Measurements from ENCODE around the gene PDE4A. TPM values are rescaled to one million over a fixed set of nuclear protein-coding genes. Genes with fewer than 3 reads are reported as not detected.

Gene PDE4A
- total and polyA plus RNA-seq, 4 donors = 0.90 to 2.3 (median 1.3) TPM

- no peak for DNase-seq (ENCODE audit: low spot score)
- TF ChIP-seq FOXA1 (IDR thresholded peaks at IDR 0.05) (no peak), RXRA (IDR thresholded peaks at IDR 0.05) (no peak), HNF4A (conservative IDR thresholded peaks at IDR 0.05) (no peak), MAX (IDR thresholded peaks at IDR 0.05) (no peak), TAF1 (conservative IDR thresholded peaks at IDR 0.05) (no peak), ZBTB33 (IDR thresholded peaks at IDR 0.05) (no peak)
- Histone ChIP-seq H3K9me3 (ENCODE audit: control insufficient read depth in 4 of 4, low read length in 3 of 4) (no peaks in the 10 kb centered on the region), H3K27ac (ENCODE audit: low read depth in 1 of 2, low read length in 2 of 2) (no peak overlapping the region), H3K36me3 (ENCODE audit: control insufficient read depth in 4 of 4, insufficient read depth in 3 of 4, low read depth in 1 of 4, low read length in 3 of 4) (no peaks in the 10 kb centered on the region), H3K4me3 (ENCODE audit: low read depth in 1 of 3, low read length in 3 of 3) (no peak overlapping the region), H3K27me3 (ENCODE audit: control insufficient read depth in 4 of 4, insufficient read depth in 4 of 4, low read length in 3 of 4) (peaks cover 0 to 5% (median 2%) of the 10 kb centered on the region in 4 donors), H3K4me1 (ENCODE audit: control insufficient read depth in 4 of 4, insufficient read depth in 4 of 4, low read length in 3 of 4) (peaks cover 3 to 13% (median 8%) of the 10 kb centered on the region in 4 donors), H3K9ac (ENCODE audit: low read depth in 1 of 2, low read length in 2 of 2) (no peak overlapping the region)
- 87% methylated on average over 10 of the region's 10 CpGs for WGBS
Measured at GRCh38 chr19:10433131-10433536, 12.8 kb downstream of the PDE4A start.

- no peaks in the 10 kb centered on the region for H3K36me3 ChIP-seq (ENCODE audit: control insufficient read depth in 4 of 4, insufficient read depth in 3 of 4, low read depth in 1 of 4, low read length in 3 of 4)
- DNase-seq (ENCODE audit: low spot score) = no peak
- H3K9ac ChIP-seq (ENCODE audit: low read depth in 1 of 2, low read length in 2 of 2) = no peak overlapping the region
- no peaks in the 10 kb centered on the region for H3K9me3 ChIP-seq (ENCODE audit: control insufficient read depth in 4 of 4, low read length in 3 of 4)
- H3K27ac ChIP-seq (ENCODE audit: low read depth in 1 of 2, low read length in 2 of 2) = no peak overlapping the region
- WGBS = 88% methylated on average over 5 of the region's 5 CpGs
- no peak for TF ChIP-seq RXRA (IDR thresholded peaks at IDR 0.05)
- TF ChIP-seq YY1 (IDR thresholded peaks at IDR 0.05) = no peak
- TF ChIP-seq CTCF (IDR thresholded peaks at IDR 0.05; ENCODE audit: low read depth, low read length, missing input control) = no peak
- no peak for TF ChIP-seq ATF3 (IDR thresholded peaks at IDR 0.05)
- no peak for TF ChIP-seq GABPA (IDR thresholded peaks at IDR 0.05 in 1 of 2, conservative IDR thresholded peaks at IDR 0.05 in 1 of 2)
- no peak for TF ChIP-seq HNF4G (IDR thresholded peaks at IDR 0.05)
- no peak for TF ChIP-seq ZBTB33 (IDR thresholded peaks at IDR 0.05)
- no peak for TF ChIP-seq RAD21 (IDR thresholded peaks at IDR 0.05)
- no peak for TF ChIP-seq FOXA2 (IDR thresholded peaks at IDR 0.05)
- TF ChIP-seq TAF1 (conservative IDR thresholded peaks at IDR 0.05) = no peak
- TF ChIP-seq NR2F2 (IDR thresholded peaks at IDR 0.05) = no peak
- TF ChIP-seq JUND (IDR thresholded peaks at IDR 0.05) = no peak
- no peak for TF ChIP-seq SP1 (IDR thresholded peaks at IDR 0.05)
- TF ChIP-seq MAX (IDR thresholded peaks at IDR 0.05) = no peak
- no peak for TF ChIP-seq EGR1 (IDR thresholded peaks at IDR 0.05; ENCODE audit: low read depth in 2 of 2)
- TF ChIP-seq REST (IDR thresholded peaks at IDR 0.05) = no peak
- TF ChIP-seq FOXA1 (IDR thresholded peaks at IDR 0.05) = no peak
- TF ChIP-seq HNF4A (conservative IDR thresholded peaks at IDR 0.05) = no peak
- H3K4me3 ChIP-seq (ENCODE audit: low read depth in 1 of 3, low read length in 3 of 3) = no peak overlapping the region
- H3K27me3 ChIP-seq (ENCODE audit: control insufficient read depth in 4 of 4, insufficient read depth in 4 of 4, low read length in 3 of 4) = no peaks in the 10 kb centered on the region
- H3K4me1 ChIP-seq (ENCODE audit: control insufficient read depth in 4 of 4, insufficient read depth in 4 of 4, low read length in 3 of 4) = no peaks in the 10 kb centered on the region
Measured at GRCh38 chr19:10439588-10439987, 19.2 kb downstream of the PDE4A start.
